HL-60/S4 treated with phorbol 12-myristate 13-acetate at 8.2 ng/mL for 4 days and 3 days (cell line): ENCODE measurements around the gene GNE.
"Not testable (repeated sequence)": the region's sequence is repeated elsewhere in the genome, so short reads cannot be mapped to it uniquely, and the experiment has no call there.

Experiments used
- in situ Hi-C: fragments of 300-500 bp; cut with MboI; formaldehyde crosslinking; loops from 2 replicates; pipeline ENCODE4 v1.15.0; 2022; ENCODE audit warnings: low sequenced_read_pairs

Gene GNE

GRCh38 chr9:36258208-36258995 is at the start of gene GNE:
GNE (minus strand) TSS chr9:36258448; CDS start chr9:36249355, 9,093 bp downstream.
- in situ Hi-C loops = no loop called here

DNA sequence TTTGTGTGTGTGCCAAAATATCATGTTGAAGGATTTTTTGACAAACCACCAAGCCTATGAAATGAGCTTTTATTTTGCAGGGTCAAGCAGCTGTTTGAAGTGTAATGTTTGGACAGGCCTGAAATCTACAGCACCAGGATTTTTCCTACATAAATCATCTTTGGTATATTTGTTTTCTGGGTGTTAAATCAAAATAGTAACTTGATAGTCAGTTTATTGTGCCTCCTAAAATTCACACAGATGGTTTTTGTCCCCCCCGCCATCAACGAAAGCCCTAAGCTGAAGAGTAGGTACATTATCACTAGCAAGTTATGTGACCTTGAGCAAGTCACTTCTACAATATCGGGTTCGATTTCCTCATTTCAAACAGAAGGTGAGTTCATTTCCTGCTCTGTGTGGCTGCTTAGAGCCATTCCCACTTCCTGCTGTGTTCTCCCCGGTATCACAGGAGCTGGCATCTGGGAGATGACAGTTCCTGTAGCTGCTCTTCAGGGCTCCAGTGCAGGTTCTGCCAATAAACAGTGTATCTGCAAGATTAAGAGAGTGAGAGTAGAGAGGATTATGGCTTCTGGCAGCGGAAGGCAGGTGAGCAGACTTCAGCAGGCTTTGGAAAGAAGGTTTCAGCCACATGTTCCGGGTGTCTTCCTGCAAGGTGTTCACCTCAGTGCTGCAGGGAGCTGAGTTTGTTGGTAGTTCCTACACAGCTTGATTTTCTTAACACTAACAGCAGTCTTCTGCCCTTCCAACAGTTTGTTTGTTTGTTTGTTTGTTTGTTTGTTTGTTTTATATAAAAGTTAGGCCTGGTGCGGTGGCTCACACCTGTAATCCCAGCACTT is 48.4 kb upstream of the GNE start:
- in situ Hi-C loops = no loop called here

GRCh38 chr9:36304366-36304765 is 46.1 kb upstream of the GNE start:
- in situ Hi-C loops = not testable (repeated sequence)

DNA sequence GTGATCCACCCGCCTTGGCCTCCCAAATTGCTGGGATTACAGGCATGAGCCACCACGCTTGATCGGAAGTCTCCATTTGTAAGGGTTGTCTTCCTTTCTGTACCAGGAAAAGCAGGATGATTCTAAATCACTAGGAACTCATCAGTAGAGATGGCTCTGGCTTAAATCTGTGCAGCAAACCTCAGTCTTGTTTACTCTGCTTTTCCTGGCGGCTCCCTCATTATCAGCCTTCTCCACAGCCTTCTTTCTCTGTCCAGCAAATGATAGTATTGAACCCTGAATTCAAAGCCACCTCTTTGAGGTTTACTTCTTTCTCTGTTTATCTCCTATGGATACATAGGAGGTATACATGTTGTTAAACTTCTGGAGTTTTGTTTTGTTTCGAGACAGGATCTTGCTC is 43.0 kb upstream of the GNE start:
- in situ Hi-C loops = no loop called here

GRCh38 chr9:36298566-36298965 is 40.3 kb upstream of the GNE start:
- in situ Hi-C loops = no loop called here

DNA sequence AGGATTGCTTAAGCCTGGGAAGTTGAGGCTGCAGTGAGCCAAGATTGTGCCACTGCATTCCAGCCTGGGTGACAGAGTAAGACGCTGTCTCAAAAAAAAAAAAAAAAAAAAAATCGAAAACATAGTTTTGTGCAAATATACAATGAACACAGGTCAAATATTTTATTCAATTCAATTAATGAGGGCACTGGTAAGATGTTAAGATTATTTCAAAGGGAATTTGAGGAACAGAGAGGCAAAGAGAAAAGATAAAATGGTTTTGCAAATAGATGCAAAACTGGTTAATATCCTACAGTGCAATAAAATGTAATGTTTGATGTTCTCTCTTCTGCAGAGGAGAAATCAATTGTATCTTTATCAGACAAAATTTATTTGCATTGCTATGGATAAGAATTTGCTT is 39.5 kb upstream of the GNE start:
- in situ Hi-C loops = no loop called here

- in situ Hi-C loops = not testable (repeated sequence)
Observed at GRCh38 chr9:36294996-36295395, 36.7 kb upstream of the GNE start.

DNA sequence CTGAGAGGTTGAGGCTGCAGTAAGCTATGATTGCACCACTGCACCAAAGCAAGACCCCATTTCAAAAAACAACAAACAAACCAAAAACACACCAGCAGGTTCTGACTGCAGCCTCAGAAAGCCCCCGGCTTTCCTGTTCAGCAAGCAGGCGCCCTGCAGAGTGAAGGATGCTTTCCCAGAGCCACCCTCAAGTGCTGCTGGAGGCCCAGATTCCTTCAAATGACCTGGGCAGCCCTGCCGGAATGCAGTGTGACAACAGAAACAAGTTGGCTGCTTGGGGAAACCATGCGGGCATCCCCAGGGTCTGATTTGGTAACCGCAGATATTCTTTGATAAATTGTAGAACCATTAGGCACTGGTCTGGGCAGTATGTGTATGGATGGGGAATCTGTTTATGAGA is 35.7 kb upstream of the GNE start:
- in situ Hi-C loops = no loop called here

DNA sequence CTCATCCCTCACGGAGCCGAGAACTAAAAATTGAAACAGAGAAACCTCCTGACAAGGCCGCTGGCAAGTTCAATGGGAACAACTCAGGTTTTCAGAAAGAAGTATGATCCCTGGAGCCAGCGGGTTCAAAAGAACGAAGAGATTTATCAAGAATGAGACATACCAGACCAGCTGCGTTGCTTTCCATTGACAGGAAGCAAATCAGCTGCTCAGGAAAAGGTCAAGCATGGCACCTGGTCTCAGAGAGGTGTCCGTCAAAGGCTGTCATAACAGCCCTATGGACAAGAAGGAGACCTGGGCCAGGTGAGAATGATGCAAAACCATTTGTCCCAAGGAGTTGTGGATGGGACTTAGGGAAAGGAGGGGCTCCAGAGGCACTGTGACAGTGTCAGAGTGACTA is 34.9 kb upstream of the GNE start:
- in situ Hi-C loops = no loop called here

DNA sequence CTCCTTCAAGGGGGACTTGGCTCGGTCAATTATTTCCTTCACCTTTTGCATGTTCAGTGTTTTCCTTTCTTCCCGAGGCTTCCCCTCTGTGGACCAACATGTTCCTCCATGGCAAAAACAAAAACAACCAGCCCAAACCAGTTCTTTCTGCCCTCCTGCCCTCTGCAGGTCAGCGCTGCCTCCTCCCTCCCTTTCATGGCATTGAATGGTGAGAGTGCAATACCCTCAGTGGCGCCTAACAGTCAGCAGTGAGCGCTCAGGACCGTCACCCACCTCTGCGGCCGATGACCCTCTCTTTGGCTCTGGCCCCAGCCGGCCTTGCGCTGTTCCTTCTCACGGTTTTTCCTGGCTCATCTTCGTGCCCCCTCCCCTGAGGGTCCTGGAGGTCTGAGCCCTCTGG is 34.4 kb upstream of the GNE start:
- in situ Hi-C loops = no loop called here

DNA sequence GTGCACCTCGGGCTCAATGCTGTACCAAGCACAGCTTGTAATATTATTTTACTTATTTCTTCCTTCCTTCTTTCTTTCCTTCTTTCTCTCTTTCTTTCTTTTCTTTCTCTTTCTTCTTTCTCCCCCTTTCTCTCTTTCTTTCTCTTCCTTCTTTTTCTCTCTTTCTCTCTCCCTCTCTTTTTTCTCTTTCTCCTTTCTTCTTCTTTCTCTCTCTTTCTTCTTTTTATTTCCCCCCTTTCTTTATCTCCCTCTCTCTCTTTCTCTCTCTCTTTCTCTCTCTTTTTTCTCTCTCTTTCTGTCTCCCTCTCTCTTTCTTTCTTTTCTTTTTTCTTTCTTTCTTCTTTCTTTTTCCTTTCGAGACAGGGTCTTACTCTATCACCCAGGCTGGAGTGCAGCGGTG is 32.7 kb upstream of the GNE start:
- in situ Hi-C loops = no loop called here

DNA sequence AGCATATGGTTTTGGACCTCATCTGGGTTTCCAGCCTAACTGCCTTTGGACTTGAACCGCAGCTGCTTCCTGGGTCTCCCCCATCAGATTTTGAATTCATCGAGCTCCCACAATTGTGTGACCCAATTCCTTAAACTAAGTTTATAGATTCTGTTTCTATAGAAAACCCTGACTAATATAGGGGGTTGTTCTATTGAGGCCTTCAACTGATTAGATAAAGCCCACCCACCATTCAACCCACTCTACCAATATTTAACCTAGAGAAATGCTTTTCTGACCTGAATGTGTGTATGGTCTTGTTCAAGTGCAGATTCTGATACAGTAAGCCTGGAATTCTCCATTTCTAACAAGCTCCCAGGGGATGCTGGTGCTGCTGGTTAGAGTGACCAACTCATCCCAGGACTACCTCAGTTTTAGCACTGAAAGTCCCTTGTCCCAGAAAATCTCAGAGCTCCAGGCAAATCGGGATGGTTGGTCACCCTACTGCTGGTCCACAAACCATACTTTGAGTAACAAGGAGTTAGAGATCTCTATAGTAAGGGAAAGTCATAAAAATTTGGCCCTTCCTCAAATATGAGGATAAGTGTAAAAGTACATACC is 31.7 kb upstream of the GNE start:
- in situ Hi-C loops = no loop called here

DNA sequence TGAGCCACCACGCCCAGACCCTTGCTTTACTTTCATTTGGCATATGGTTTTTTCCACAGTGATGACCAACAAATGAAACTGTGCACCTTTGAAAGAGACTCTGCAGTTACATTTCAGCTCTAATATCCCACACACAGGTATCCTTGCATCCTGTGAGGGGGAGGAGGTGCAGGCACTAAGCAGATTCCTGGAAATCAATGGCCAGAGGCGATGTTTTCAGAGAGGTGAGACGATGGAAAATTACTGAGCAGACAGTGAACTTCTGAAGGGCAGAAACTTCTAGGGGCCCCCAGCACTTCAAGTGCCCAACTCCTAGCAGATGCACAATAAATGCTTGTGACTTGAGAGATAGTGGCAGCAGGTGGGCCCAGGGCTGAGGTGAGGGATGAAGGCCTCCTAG is 29.8 kb upstream of the GNE start:
- in situ Hi-C loops = no loop called here

- in situ Hi-C loops = no loop called here
Observed at GRCh38 chr9:36286388-36286787, 28.1 kb upstream of the GNE start.

DNA sequence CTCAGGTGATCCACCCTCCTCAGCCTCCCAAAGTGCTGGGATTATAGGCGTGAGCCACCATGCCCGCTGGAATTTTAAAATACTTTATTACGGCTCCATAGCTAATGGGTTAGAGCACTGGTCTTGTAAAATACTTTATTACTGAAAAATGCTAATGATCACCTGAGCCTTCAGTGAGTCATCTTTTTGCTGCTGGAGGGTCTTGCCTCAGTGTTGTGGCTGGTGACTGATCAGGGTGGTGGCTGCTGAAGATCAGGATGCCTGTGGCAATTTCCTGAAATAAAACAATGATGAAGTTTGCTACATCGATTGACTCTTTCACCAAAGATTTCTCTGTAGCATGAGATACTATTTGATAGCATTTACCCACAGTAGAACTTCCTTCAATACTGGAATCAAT is 26.0 kb upstream of the GNE start:
- in situ Hi-C loops = no loop called here

DNA sequence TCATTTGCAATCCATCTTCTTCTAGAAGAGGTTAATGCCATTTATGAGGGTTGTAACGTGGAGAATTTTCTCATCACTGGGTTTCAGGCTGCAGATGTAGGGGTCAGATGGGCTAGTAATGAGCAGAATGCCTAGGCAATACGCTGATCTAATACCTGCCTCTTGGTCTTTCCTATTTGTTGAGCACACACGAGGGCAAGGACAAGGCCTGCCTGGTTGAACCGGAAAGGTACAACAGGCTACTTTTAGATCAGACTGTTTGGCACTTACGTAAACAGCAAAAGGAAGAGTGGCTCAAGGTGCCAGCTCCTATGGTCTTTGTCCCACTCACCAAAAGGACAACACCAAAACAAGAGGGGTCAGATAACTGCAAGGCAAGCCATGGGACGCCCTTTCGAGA is 24.0 kb upstream of the GNE start:
- in situ Hi-C loops = no loop called here

GRCh38 chr9:36280989-36281388 is 22.7 kb upstream of the GNE start:
- in situ Hi-C loops = no loop called here

DNA sequence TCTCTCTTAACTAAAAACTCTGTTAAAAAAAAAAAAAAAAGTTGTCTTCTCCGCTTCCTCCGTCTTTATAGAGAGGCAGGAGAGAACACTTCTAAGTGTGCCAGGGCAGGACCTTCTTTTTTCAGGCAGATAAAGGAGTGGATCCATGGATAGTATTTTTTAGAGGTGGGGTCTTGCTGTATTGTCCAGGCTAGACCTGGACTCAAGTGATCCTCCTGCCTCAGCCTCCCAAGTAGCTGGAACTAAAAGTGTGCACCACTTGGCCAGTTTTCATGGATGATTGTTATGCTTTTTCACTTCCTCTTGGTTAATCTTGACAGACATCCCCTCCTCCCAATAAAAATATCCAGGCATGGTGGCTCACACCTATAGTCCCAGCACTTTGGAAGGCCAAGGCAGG is 20.0 kb upstream of the GNE start:
- in situ Hi-C loops = no loop called here

DNA sequence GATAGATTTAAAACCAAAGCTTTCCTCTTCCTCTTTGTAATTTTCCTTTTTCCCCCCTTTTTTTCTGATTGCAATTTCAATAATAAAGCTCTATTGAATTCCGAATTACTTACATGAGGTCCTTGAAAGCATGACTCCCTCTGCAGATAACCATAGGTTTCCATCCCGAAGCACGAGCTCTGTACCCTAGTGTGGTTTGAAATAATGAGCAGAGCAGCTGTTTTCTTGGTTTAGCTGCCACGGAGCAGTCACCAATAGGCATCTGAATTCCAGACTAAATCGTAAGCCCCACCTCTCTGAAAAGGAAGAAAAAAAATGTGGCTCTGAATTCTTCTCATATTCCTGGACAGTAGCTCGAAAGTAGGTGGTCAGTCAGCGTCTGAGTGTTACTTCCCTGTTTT is 18.5 kb upstream of the GNE start:
- in situ Hi-C loops = no loop called here

DNA sequence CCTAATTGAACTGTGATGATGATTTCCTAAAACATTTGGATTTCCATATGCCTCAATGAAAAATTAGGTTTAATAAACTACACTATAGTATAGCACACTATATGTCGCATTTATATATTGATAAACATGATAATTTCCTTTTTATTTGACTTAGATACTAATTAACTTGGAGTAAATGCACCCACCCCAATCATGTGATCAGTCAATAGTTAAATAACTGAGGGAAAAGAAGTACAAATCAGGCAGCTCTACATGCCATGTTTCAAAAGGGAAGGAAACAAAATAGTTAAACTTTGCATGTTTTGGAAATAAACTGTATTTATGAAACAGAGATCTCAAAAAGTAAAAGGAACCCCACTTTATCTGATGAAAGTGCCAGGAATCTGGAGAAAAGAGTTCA is 18.0 kb upstream of the GNE start:
- in situ Hi-C loops = no loop called here

- in situ Hi-C loops = no loop called here
Observed at GRCh38 chr9:36275060-36275459, 16.8 kb upstream of the GNE start.

DNA sequence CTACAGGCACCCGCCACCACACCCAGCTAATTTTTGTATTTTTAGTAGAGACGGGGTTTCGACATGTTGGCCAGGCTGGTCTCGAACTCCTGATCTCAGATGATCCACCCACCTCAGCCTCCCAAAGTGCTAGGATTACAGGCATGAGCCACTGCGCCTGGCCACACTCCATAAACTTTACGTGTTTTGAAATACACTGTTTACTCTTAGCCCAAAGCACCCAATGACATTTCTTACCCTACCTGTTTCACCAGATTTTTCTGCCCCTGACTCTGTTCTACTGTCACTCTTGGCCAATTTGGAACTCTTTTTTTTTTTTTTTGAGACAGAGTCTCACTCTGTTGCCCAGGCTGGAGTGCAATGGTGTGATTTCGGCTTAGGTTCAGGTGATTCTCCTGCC is 15.1 kb upstream of the GNE start:
- in situ Hi-C loops = not testable (repeated sequence)
